Measurements from ENCODE around the gene GJA1. TPM values are rescaled to one million over a fixed set of nuclear protein-coding genes. Genes with fewer than 3 reads are reported as not detected.
A peak's percentile ranks its signal among the peaks of the same experiment; 100 is the strongest.
"Not testable (repeated sequence)": the region's sequence is repeated elsewhere in the genome, so short reads cannot be mapped to it uniquely, and the experiment has no call there.

The GJA1 gene
- total RNA-seq, 1 experiment from 2014 or later = 120 TPM

- H3K4me3 ChIP-seq (ENCODE audit: low read depth, low read length, poor library complexity, severe bottlenecking) = no peak overlapping the region
- no peaks in the 10 kb centered on the region for H3K27me3 ChIP-seq (replicated peaks; ENCODE audit: insufficient read depth, low read depth, low read length, poor library complexity)
- no peak for DNase-seq (ENCODE audit: low spot score)
- CTCF ChIA-PET = no interaction called here
- H3K4me1 ChIP-seq (ENCODE audit: insufficient read depth, low read length, poor library complexity, severe bottlenecking) = peaks cover 46% of the 10 kb centered on the region
- POLR2A ChIA-PET (ENCODE audit: low non-redundant PET) = no interaction called here
- intact Hi-C loops (cut with micrococcal nuclease; ENCODE audit: unreplicated experiment) = no loop called here
- no TSS peak for BruUV-seq (replicated peaks)
- H3K9me3 ChIP-seq (ENCODE audit: low read depth, low read length, poor library complexity, severe bottlenecking) = no peaks in the 10 kb centered on the region
- peaks cover 24% of the 10 kb centered on the region for H3K36me3 ChIP-seq (ENCODE audit: insufficient read depth, low read length, poor library complexity, severe bottlenecking)
- H3K27ac ChIP-seq (ENCODE audit: low read depth, low read length, poor library complexity, severe bottlenecking) = no peak overlapping the region
- TF ChIP-seq EZH2 (IDR thresholded peaks at IDR 0.05; ENCODE audit: borderline replicate concordance, low read depth, low read length, poor library complexity, severe bottlenecking) = no peak
- TF ChIP-seq, protein P1, sequence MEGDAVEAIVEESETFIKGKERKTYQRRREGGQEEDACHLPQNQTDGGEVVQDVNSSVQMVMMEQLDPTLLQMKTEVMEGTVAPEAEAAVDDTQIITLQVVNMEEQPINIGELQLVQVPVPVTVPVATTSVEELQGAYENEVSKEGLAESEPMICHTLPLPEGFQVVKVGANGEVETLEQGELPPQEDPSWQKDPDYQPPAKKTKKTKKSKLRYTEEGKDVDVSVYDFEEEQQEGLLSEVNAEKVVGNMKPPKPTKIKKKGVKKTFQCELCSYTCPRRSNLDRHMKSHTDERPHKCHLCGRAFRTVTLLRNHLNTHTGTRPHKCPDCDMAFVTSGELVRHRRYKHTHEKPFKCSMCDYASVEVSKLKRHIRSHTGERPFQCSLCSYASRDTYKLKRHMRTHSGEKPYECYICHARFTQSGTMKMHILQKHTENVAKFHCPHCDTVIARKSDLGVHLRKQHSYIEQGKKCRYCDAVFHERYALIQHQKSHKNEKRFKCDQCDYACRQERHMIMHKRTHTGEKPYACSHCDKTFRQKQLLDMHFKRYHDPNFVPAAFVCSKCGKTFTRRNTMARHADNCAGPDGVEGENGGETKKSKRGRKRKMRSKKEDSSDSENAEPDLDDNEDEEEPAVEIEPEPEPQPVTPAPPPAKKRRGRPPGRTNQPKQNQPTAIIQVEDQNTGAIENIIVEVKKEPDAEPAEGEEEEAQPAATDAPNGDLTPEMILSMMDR (conservative IDR thresholded peaks at IDR 0.05; ENCODE audit: low read depth, low read length) = no peak
Observed at GRCh38 chr6:121443971-121444541, 8.6 kb downstream of the GJA1 start.

GRCh38 chr6:121446705-121447104 lies 11.3 kb downstream of the GJA1 start:
- CTCF ChIA-PET; intact Hi-C loops (cut with micrococcal nuclease; ENCODE audit: unreplicated experiment); BruUV-seq (replicated peaks); H3K9me3 ChIP-seq (ENCODE audit: low read depth, low read length, poor library complexity, severe bottlenecking); H3K4me3 ChIP-seq (ENCODE audit: low read depth, low read length, poor library complexity, severe bottlenecking); H3K27ac ChIP-seq (ENCODE audit: low read depth, low read length, poor library complexity, severe bottlenecking); H3K27me3 ChIP-seq (replicated peaks; ENCODE audit: insufficient read depth, low read depth, low read length, poor library complexity); POLR2A ChIA-PET (ENCODE audit: low non-redundant PET); DNase-seq (ENCODE audit: low spot score): not testable (repeated sequence)
- peaks cover 29% of the 10 kb centered on the region for H3K36me3 ChIP-seq (ENCODE audit: insufficient read depth, low read length, poor library complexity, severe bottlenecking)
- H3K4me1 ChIP-seq (ENCODE audit: insufficient read depth, low read length, poor library complexity, severe bottlenecking) = peaks cover 25% of the 10 kb centered on the region

GRCh38 chr6:121447746-121448145 lies 12.3 kb downstream of the GJA1 start:
- CTCF ChIA-PET = interaction anchor here (0.6 kb wide), 1 partner anchor 96 kb away, joined by 4 read pairs; no protein-coding TSS in a partner anchor
- intact Hi-C loops (cut with micrococcal nuclease; ENCODE audit: unreplicated experiment); DNase-seq (ENCODE audit: low spot score); H3K9me3 ChIP-seq (ENCODE audit: low read depth, low read length, poor library complexity, severe bottlenecking); POLR2A ChIA-PET (ENCODE audit: low non-redundant PET); BruUV-seq (replicated peaks); H3K4me3 ChIP-seq (ENCODE audit: low read depth, low read length, poor library complexity, severe bottlenecking); H3K27ac ChIP-seq (ENCODE audit: low read depth, low read length, poor library complexity, severe bottlenecking); H3K27me3 ChIP-seq (replicated peaks; ENCODE audit: insufficient read depth, low read depth, low read length, poor library complexity): not testable (repeated sequence)
- H3K36me3 ChIP-seq (ENCODE audit: insufficient read depth, low read length, poor library complexity, severe bottlenecking) = peaks cover 29% of the 10 kb centered on the region
- H3K4me1 ChIP-seq (ENCODE audit: insufficient read depth, low read length, poor library complexity, severe bottlenecking) = peaks cover 14% of the 10 kb centered on the region

GRCh38 chr6:121448528-121448927 lies 13.1 kb downstream of the GJA1 start:
- H3K4me1 ChIP-seq (ENCODE audit: insufficient read depth, low read length, poor library complexity, severe bottlenecking) = peaks cover 13% of the 10 kb centered on the region
- intact Hi-C loops (cut with micrococcal nuclease; ENCODE audit: unreplicated experiment); POLR2A ChIA-PET (ENCODE audit: low non-redundant PET); CTCF ChIA-PET; H3K4me3 ChIP-seq (ENCODE audit: low read depth, low read length, poor library complexity, severe bottlenecking); H3K27ac ChIP-seq (ENCODE audit: low read depth, low read length, poor library complexity, severe bottlenecking); H3K9me3 ChIP-seq (ENCODE audit: low read depth, low read length, poor library complexity, severe bottlenecking); H3K27me3 ChIP-seq (replicated peaks; ENCODE audit: insufficient read depth, low read depth, low read length, poor library complexity); DNase-seq (ENCODE audit: low spot score): not testable (repeated sequence)
- BruUV-seq (replicated peaks) = TSS peak; percentile 29
- peaks cover 29% of the 10 kb centered on the region for H3K36me3 ChIP-seq (ENCODE audit: insufficient read depth, low read length, poor library complexity, severe bottlenecking)

- CTCF ChIA-PET = no interaction called here
- Histone ChIP-seq H3K9me3 (ENCODE audit: low read depth, low read length, poor library complexity, severe bottlenecking) (no peaks in the 10 kb centered on the region), H3K36me3 (ENCODE audit: insufficient read depth, low read length, poor library complexity, severe bottlenecking) (peaks cover 29% of the 10 kb centered on the region), H3K27me3 (replicated peaks; ENCODE audit: insufficient read depth, low read depth, low read length, poor library complexity) (no peaks in the 10 kb centered on the region), H3K27ac (ENCODE audit: low read depth, low read length, poor library complexity, severe bottlenecking) (no peak overlapping the region), H3K4me3 (ENCODE audit: low read depth, low read length, poor library complexity, severe bottlenecking) (no peak overlapping the region), H3K4me1 (ENCODE audit: insufficient read depth, low read length, poor library complexity, severe bottlenecking) (peaks cover 7% of the 10 kb centered on the region)
- intact Hi-C loops (cut with micrococcal nuclease; ENCODE audit: unreplicated experiment) = no loop called here
- no TSS peak for BruUV-seq (replicated peaks)
- no peak for DNase-seq (ENCODE audit: low spot score)
- POLR2A ChIA-PET (ENCODE audit: low non-redundant PET) = no interaction called here
- TF ChIP-seq EZH2 (IDR thresholded peaks at IDR 0.05; ENCODE audit: borderline replicate concordance, low read depth, low read length, poor library complexity, severe bottlenecking) = no peak
- TF ChIP-seq, protein P1 (conservative IDR thresholded peaks at IDR 0.05; ENCODE audit: low read depth, low read length) = no peak
Observed at GRCh38 chr6:121449331-121449730, 13.9 kb downstream of the GJA1 start.
